ENCODE results near the gene PAAF1. TPM values are rescaled to one million over a fixed set of nuclear protein-coding genes. Genes with fewer than 3 reads are reported as not detected.

The PAAF1 gene
- total RNA-seq, 2 donors from 2014 or later: 9.5 to 14.6 TPM

Other genes with a start within 250 kb of the PAAF1 start
- 1 to 10 TPM; 2.5 to 2.8 TPM for gene PLEKHB1, start 230.4 kb upstream of the PAAF1 start, total RNA-seq
- gene RAB6A, start 115.9 kb upstream of the PAAF1 start, total RNA-seq: 100 to 1,000 TPM; 118 to 140 TPM
- 10 to 100 TPM; 15.8 to 17.1 TPM for gene MRPL48, start 89.1 kb upstream of the PAAF1 start, total RNA-seq
- gene COA4, start 153 bp upstream of the PAAF1 start, total RNA-seq: 10 to 100 TPM; 36.3 to 37.2 TPM
- not detected for gene DNAJB13, start 74.0 kb downstream of the PAAF1 start, total RNA-seq
- gene UCP2, start 105.8 kb downstream of the PAAF1 start, total RNA-seq: 10 to 100 TPM; 22.8 to 38.7 TPM
- 1 to 10 TPM; 1.1 to 1.9 TPM for gene UCP3, start 132.1 kb downstream of the PAAF1 start, total RNA-seq

Data from posterior vena cava (tissue), 2 donors.